ENCODE data around the gene MALT1. TPM values are rescaled to one million over a fixed set of nuclear protein-coding genes. Genes with fewer than 3 reads are reported as not detected.
"Not testable (repeated sequence)": the region's sequence is repeated elsewhere in the genome, so short reads cannot be mapped to it uniquely, and the experiment has no call there.

Gene MALT1
- total RNA-seq, 1 donor from 2014 or later = 22.2 TPM

- no peak for DNase-seq
Measured at GRCh38 chr18:58738322-58738721, 67.1 kb downstream of the MALT1 start.

- DNase-seq = no peak
Measured at GRCh38 chr18:58745914-58746313, 74.6 kb downstream of the MALT1 start.

DNA sequence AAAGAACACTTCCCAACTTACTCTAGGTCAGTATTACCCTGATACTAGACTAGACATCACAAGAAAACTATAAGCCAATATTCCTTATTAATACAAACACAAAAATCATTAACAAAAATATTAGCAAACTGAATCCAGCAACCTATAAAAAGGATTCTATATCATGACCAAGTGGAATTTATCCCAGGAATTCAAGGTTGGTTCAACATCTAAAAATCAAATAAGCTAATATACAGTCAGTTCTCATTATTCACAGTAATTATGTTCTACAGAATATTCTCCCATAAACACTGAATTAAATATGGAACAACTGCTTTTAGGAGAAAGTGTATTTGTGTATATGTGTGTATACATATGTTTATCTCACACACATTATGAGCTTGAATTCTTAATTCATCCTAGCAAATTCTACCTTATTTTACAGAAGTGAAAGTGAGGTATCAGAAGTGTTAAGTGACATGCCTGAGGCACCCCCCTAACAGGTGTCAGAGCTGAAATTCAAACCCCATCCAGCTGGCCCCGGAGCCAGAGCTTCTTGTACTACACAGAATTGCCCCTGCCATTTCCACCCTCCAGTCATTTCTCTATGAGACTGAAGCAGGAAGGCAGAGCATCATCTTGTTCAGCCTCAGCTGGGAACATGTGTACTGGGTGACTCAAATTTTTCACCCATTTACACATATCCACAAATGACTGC is 77.8 kb downstream of the MALT1 start:
- no peak for DNase-seq

GRCh38 chr18:58753976-58754375 is 82.7 kb downstream of the MALT1 start:
- DNase-seq = no peak

GRCh38 chr18:58754544-58755068 is 83.3 kb downstream of the MALT1 start:
- no peak for DNase-seq

GRCh38 chr18:58755304-58756010 is 84.2 kb downstream of the MALT1 start:
- peak; percentile 36 for DNase-seq

DNA sequence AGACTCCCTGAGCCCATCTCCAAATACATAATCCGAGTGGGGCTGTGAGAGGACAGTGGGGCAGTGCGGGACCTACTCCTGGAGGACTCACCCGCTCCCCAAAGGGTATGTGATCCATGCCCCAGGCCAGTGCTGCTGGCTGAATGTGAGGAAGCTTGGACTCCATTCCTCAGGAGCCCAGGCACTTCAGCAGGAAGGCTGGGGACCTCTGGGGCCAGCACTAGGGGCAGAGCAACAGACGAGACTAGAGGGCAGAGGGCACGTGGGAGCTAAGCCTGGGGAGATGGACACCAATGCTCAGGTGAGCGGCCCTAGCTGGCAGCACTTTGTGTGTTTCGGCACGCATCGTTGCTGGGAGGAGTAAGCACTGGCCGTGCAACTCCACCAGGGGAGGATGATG is 84.9 kb downstream of the MALT1 start:
- DNase-seq = no peak

DNA sequence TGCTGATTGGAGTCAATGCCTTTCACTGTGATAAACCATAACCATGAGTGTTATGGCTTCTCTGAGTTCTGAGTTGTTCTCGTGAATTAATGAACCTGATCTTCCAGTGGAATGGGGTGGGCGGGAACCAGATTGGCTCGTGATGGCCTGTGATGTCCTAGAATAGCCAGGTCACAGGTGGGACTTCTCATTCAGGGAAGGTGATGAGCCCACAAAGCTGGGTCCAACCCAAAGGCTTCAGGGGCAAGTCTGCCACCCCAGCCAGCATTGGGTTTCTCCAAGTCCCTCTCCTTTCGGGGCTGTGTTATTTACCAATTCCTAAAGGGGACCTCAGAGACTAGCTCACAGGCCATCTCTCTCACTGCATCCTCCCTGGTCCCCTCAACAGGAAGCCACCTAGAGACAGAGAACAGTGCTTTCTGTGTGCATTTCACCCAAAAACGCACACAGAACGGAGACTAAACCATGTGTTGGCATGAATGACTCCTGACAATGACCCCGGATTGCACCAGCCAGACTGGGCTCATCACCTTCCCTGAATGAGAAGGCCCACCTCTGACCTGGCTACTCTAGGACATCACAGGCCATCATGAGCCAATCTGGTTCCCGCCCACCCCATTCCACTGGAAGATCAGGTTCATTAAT is 85.5 kb downstream of the MALT1 start:
- DNase-seq = no peak

- not testable (repeated sequence) for DNase-seq
Measured at GRCh38 chr18:58757351-58757750, 86.1 kb downstream of the MALT1 start.

DNA sequence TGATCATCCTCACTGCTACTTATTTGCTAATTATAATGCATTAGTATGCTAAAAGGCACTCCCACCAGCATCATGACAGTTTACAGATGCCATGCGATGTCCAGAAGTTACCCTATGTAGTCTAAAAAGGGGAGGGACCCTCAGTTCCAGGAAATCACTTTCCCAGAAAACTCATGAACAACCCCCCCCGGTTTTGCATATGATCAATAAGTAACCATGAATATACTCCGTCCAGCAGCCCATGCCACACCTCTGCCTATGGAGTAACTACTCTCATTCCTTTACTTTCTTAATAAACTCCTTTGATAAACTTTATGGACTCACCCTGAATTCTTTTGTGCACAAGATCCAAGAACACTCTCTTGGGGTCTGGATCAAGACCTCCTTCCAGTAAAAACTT is 86.8 kb downstream of the MALT1 start:
- DNase-seq = no peak

DNA sequence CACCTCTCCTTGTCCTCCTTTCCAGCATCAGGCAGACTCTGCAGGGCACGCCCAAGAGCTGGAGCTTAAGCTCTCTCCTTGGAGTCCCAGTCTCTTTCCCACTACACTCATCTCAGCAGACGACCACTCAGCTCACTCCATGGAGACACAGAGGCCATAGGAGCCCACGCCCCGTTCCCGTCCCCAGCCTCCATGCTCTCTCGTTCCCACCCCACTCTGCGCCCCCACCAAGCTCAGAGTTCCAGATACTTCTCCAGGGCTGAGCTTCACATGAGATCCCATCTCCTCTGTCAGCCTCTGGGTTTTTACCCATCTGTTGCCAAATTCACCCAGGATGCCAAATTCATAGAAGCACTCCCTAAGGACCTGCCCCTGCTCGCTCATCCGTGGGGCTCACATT is 87.3 kb downstream of the MALT1 start:
- no peak for DNase-seq

- peak; percentile 36 for DNase-seq
Measured at GRCh38 chr18:58761241-58761969, 90.1 kb downstream of the MALT1 start.

DNA sequence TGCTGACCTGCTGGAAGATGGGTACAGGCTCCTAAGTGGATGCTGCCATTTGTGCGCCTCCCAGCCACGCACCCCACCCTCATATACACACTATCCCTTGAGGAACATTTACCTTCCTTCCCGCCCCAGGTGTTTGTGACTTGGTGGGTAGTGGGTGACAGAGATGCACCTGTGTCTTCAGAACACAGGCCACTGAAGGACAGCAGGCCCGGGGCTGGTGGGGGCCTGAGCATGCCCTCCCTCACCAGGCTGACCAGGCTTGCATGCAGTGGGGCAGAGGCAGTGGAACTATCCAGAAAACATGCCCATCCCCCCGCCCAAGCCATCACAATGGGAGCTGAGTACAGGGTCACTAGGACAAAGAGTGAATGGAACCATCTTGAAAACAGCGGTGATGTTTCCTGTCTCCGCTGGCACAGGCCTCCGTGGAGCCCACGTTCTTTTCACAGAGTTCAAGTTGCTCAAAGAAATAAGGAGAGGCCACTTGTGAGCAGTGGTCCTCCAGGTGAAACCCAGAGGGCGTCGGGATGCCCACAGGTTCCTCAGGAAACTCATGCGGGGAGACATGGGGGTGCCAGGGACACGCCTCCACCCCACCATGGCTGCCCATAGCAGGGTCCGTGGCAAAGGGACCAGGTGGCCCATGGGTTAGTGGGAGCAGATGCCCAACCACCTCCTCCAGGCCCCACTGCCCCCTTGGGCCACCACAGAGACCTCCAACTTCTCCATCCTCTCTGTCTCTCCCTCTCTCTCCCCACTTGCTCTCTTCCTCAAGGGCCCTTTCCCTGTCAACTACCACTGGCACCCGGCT is 90.9 kb downstream of the MALT1 start:
- no peak for DNase-seq

DNA sequence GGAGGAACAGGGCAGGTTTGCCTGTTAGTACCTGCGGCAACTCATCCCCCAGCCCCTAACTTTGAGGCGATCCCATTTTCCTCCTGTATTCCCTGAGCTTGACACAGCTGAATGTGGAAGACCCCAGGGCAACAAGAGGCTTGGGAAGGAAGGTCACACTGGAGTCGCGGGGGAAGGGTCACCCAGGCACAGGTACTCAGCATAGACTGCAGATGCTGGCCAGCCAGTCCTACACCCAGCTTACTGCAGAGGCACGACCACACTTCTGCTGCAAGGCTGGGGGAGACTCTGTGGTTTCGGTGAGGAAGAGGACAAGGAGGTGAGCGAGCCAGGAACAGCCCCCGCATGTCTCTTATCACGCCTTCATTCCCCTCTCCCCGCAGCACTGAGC is 91.5 kb downstream of the MALT1 start:
- DNase-seq = no peak

GRCh38 chr18:58766164-58766563 is 94.9 kb downstream of the MALT1 start:
- DNase-seq = no peak

DNA sequence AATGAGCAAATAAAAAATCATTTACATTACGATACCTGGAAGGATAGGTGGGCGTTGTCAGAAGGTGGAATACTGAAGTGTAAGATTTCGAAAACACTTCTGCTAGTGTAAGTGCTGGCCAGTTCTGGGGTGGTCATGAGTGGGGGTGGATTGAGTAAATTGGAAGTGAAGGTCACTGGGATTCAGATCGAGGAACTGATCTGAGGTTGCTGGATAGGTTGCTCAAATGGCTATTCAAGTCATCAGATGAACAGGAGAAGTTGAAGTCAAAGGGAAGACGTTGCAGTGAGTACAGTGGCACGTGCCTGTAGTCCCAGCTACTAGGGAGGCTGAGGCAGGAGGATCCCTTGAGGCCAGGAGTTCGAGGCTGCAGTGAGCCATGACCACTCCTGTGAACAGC is 95.7 kb downstream of the MALT1 start:
- no peak for DNase-seq

DNA sequence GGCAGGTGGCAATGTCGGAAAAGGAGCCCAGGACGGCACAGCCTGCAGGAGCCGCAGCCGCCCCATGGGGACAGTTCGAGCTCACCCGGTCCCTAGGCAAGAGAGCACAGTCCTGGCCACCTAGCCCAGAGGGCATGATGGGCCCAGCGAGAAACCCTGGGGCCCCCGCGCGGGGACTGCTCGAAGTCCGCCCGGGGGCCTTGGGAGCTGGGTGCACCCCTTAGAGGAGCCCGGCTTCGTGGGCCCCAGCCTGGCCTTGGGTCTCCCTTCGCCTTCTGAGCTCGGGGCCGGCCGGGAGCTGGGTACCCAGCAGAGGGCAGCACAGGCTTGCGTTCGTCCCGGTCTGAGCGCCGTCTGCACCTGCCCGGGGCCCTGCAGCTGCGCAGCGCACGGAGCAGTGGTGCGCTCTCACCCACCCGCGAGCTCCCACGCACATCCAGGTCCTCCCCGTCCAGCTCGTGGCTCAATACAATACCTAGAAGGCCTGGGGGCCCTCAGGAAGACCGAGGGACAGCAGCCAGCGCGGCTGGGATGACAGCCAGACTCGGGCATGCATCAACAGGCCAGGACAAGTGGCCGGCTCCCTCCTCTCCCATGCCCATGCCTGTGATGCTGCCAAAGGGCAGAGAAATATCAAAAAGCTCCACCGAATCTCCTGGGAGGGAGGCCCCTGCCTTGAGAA is 97.2 kb downstream of the MALT1 start:
- peak; percentile 83 for DNase-seq

- no peak for DNase-seq
Measured at GRCh38 chr18:58769321-58769720, 98.1 kb downstream of the MALT1 start.

GRCh38 chr18:58770601-58771000 is 99.3 kb downstream of the MALT1 start:
- DNase-seq = no peak

DNA sequence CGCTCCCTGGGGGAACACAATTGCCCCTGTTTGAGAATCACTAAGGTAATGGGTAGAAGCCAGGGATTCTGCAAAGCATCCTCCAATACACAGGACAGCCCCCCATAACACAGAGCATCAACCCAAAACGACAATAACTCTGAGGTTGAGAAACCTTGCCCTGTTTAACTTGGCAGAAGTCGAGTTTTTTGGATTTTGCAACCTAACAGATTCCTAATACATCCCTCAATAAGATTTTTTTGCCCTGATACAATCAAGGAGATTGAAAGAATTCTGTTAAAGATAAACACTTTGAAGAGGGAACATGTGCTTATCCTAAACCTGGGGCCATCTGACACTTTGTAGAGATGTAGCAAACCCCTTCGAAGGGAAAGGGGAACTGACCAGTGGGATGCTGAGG is 100.9 kb downstream of the MALT1 start:
- DNase-seq = no peak

DNA sequence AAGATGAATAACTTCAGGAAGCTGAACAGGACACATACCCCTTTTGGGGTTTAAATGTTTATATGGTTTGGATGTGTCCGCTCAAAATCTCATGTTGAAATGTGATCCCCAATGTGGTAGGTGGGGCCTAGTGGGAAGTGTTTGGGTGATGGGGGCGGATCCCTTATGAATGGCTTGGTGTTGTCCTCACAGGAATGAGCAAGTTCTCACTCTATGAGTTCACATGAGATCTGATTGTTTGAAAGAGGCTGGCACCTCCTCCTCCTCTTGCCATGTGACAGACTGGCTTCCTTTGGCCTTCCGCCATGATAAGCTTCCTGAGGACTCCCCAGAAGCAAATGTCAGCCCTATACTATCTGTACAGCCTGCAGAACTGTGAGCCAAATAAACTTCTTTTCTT is 104.8 kb downstream of the MALT1 start:
- DNase-seq = no peak

All from tongue (tissue), 2 donors.